ENCODE results near the gene PPP1R13B.

PPP1R13B gene

DNA sequence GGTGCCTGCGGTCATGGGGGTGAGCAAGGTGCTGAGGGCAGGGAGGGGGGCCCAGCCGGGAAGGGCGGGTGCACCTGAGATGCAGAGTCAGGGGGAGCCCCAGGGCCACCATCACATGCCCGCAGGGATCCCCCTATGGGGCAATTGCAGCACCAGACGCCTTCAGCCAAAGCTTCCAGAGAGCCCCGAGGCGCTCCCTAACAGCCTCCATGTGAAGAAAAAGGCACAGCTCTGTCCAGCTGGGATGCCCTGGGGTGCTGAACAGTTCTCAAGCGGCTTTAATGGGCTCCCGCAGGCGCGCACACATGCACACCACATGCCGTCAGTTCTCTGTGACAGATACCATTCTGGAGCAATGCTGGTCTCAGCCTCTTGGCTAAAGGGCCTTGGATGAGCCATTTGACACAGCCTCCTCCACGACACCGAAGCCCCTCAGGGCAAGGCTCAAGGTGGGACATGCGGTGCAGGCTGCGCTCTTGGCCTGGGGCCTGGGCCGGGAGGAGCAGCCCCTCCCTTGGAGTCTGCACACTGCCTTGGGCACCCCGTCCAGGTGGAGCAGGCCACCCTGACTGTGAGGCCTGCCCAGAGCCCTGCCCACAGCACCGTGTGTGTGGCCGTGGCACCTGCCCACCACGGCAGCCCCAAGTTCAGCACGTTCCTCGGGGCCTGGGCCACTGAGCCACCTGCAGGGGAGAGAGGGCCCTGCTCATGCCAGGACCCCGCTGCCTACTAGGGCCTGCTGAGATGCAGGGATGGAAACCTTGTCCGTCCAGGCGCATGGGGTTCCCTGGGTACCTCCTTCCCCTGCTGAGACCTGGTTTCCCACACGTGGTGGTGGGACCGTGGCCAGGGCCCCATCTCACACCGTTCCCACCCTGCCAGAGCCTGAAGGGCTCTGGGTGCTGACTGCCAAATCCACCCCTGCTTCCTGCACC, 139.8 kb downstream of the PPP1R13B start:
- Histone ChIP-seq H3K4ac (ENCODE audit: low read length) (no peak overlapping the region), H4K8ac (ENCODE audit: low read depth, low read length) (no peak overlapping the region), H2BK12ac (ENCODE audit: low read length) (no peak overlapping the region), H2AFZ (ENCODE audit: low read length) (no peak overlapping the region), H2BK5ac (ENCODE audit: low read length) (peak overlapping the region; percentile 66), H3K4me3 (ENCODE audit: low read length in 2 of 2) (no peak overlapping the region), H2AK5ac (ENCODE audit: low read depth, low read length) (peak overlapping the region; percentile 81), H2BK15ac (ENCODE audit: low read length) (no peak overlapping the region), H3K4me1 (ENCODE audit: control insufficient read depth in 2 of 2, insufficient read depth in 1 of 2, low read depth in 1 of 2, low read length in 2 of 2) (peaks cover 6 to 27% of the 10 kb centered on the region in 2 donors), H3K36me3 (replicated peaks in 1 of 2; ENCODE audit: control insufficient read depth in 2 of 2, insufficient read depth in 2 of 2, low read length in 2 of 2) (peaks cover 45 to 97% of the 10 kb centered on the region in 2 donors), H2BK120ac (ENCODE audit: low read depth, low read length) (no peak overlapping the region), H3K9ac (ENCODE audit: low read depth, low read length, poor library complexity) (peak overlapping the region; percentile 17), H3K79me1 (ENCODE audit: low read depth, low read length) (peaks cover 16% of the 10 kb centered on the region), H3K27me3 (ENCODE audit: control insufficient read depth in 3 of 3, insufficient read depth in 3 of 3, low read depth in 1 of 3, low read length in 3 of 3) (no peaks in the 10 kb centered on the region), H3K4me2 (ENCODE audit: insufficient read depth, low read length, poor library complexity, severe bottlenecking) (no peak overlapping the region), H3K18ac (ENCODE audit: low read length) (peak overlapping the region; percentile 28), H3K27ac (replicated peaks; ENCODE audit: low read length) (no peak overlapping the region), H3K14ac (ENCODE audit: low read length) (no peak overlapping the region), H3K23ac (ENCODE audit: low read depth, low read length, poor library complexity) (peak overlapping the region; percentile 98), H4K91ac (ENCODE audit: low read depth, low read length, poor library complexity) (no peak overlapping the region), H3K9me3 (replicated peaks in 1 of 2; ENCODE audit: control insufficient read depth in 2 of 2, insufficient read depth in 1 of 2, low read depth in 1 of 2, low read length in 2 of 2) (no peaks in the 10 kb centered on the region)
- no CpG with 5 or more reads among the region's 29 CpGs for WGBS, 2 donors (ENCODE audit: extremely low coverage in 2 of 2, insufficient read length in 2 of 2, insufficient replicate concordance in 1 of 2)
- no peak for DNase-seq (ENCODE audit: low spot score)

GRCh38 chr14:103706551-103707328, 140.6 kb downstream of the PPP1R13B start:
- H3K14ac ChIP-seq (ENCODE audit: low read length): no peak overlapping the region
- no peak overlapping the region for H3K4me3 ChIP-seq (ENCODE audit: low read length in 2 of 2)
- peak overlapping the region; percentile 28 for H3K18ac ChIP-seq (ENCODE audit: low read length)
- peak overlapping the region; percentile 50 for H3K9ac ChIP-seq (ENCODE audit: low read depth, low read length, poor library complexity)
- peaks cover 50 to 97% of the 10 kb centered on the region in 2 donors for H3K36me3 ChIP-seq (replicated peaks in 1 of 2; ENCODE audit: control insufficient read depth in 2 of 2, insufficient read depth in 2 of 2, low read length in 2 of 2)
- peak overlapping the region; percentile 98 for H3K23ac ChIP-seq (ENCODE audit: low read depth, low read length, poor library complexity)
- no peak overlapping the region for H3K4me2 ChIP-seq (ENCODE audit: insufficient read depth, low read length, poor library complexity, severe bottlenecking)
- H2AK5ac ChIP-seq (ENCODE audit: low read depth, low read length): peak overlapping the region; percentile 81
- WGBS, 2 donors (ENCODE audit: extremely low coverage in 2 of 2, insufficient read length in 2 of 2, insufficient replicate concordance in 1 of 2): no CpG with 5 or more reads among the region's 41 CpGs
- H3K27me3 ChIP-seq (ENCODE audit: control insufficient read depth in 3 of 3, insufficient read depth in 3 of 3, low read depth in 1 of 3, low read length in 3 of 3): no peaks in the 10 kb centered on the region
- no peak overlapping the region for H2BK15ac ChIP-seq (ENCODE audit: low read length)
- no peak for DNase-seq (ENCODE audit: low spot score)
- no peak overlapping the region for H2BK12ac ChIP-seq (ENCODE audit: low read length)
- no peaks in the 10 kb centered on the region for H3K9me3 ChIP-seq (replicated peaks in 1 of 2; ENCODE audit: control insufficient read depth in 2 of 2, insufficient read depth in 1 of 2, low read depth in 1 of 2, low read length in 2 of 2)
- H3K4me1 ChIP-seq (ENCODE audit: control insufficient read depth in 2 of 2, insufficient read depth in 1 of 2, low read depth in 1 of 2, low read length in 2 of 2): peaks cover 6 to 29% of the 10 kb centered on the region in 2 donors
- no peak overlapping the region for H2BK5ac ChIP-seq (ENCODE audit: low read length)
- H3K27ac ChIP-seq (replicated peaks; ENCODE audit: low read length): no peak overlapping the region
- no peak overlapping the region for H4K8ac ChIP-seq (ENCODE audit: low read depth, low read length)
- H2AFZ ChIP-seq (ENCODE audit: low read length): no peak overlapping the region
- peaks cover 12% of the 10 kb centered on the region for H3K79me1 ChIP-seq (ENCODE audit: low read depth, low read length)
- H4K91ac ChIP-seq (ENCODE audit: low read depth, low read length, poor library complexity): no peak overlapping the region
- no peak overlapping the region for H3K4ac ChIP-seq (ENCODE audit: low read length)
- H2BK120ac ChIP-seq (ENCODE audit: low read depth, low read length): no peak overlapping the region

- H2BK5ac ChIP-seq (ENCODE audit: low read length): no peak overlapping the region
- peaks cover 11% of the 10 kb centered on the region for H3K79me1 ChIP-seq (ENCODE audit: low read depth, low read length)
- H3K27ac ChIP-seq (replicated peaks; ENCODE audit: low read length): no peak overlapping the region
- H2BK120ac ChIP-seq (ENCODE audit: low read depth, low read length): no peak overlapping the region
- no peak overlapping the region for H2AK5ac ChIP-seq (ENCODE audit: low read depth, low read length)
- no peak overlapping the region for H3K9ac ChIP-seq (ENCODE audit: low read depth, low read length, poor library complexity)
- H3K18ac ChIP-seq (ENCODE audit: low read length): peak overlapping the region; percentile 44
- H3K4me2 ChIP-seq (ENCODE audit: insufficient read depth, low read length, poor library complexity, severe bottlenecking): no peak overlapping the region
- no peak overlapping the region for H3K4ac ChIP-seq (ENCODE audit: low read length)
- H3K23ac ChIP-seq (ENCODE audit: low read depth, low read length, poor library complexity): peak overlapping the region; percentile 92
- H3K4me3 ChIP-seq (ENCODE audit: low read length in 2 of 2): no peak overlapping the region
- H2BK15ac ChIP-seq (ENCODE audit: low read length): no peak overlapping the region
- no peaks in the 10 kb centered on the region for H3K9me3 ChIP-seq (replicated peaks in 1 of 2; ENCODE audit: control insufficient read depth in 2 of 2, insufficient read depth in 1 of 2, low read depth in 1 of 2, low read length in 2 of 2)
- H3K4me1 ChIP-seq (ENCODE audit: control insufficient read depth in 2 of 2, insufficient read depth in 1 of 2, low read depth in 1 of 2, low read length in 2 of 2): peaks cover under 1 to 29% of the 10 kb centered on the region in 2 donors
- WGBS, 2 donors (ENCODE audit: extremely low coverage in 2 of 2, insufficient read length in 2 of 2, insufficient replicate concordance in 1 of 2): no CpG with 5 or more reads among the region's 28 CpGs
- H4K8ac ChIP-seq (ENCODE audit: low read depth, low read length): no peak overlapping the region
- H4K91ac ChIP-seq (ENCODE audit: low read depth, low read length, poor library complexity): no peak overlapping the region
- peaks cover 55 to 95% of the 10 kb centered on the region in 2 donors for H3K36me3 ChIP-seq (replicated peaks in 1 of 2; ENCODE audit: control insufficient read depth in 2 of 2, insufficient read depth in 2 of 2, low read length in 2 of 2)
- no peak for DNase-seq (ENCODE audit: low spot score)
- H3K27me3 ChIP-seq (ENCODE audit: control insufficient read depth in 3 of 3, insufficient read depth in 3 of 3, low read depth in 1 of 3, low read length in 3 of 3): no peaks in the 10 kb centered on the region
- H2AFZ ChIP-seq (ENCODE audit: low read length): no peak overlapping the region
- H2BK12ac ChIP-seq (ENCODE audit: low read length): no peak overlapping the region
- no peak overlapping the region for H3K14ac ChIP-seq (ENCODE audit: low read length)
Measured at GRCh38 chr14:103705504-103706284, 141.7 kb downstream of the PPP1R13B start.
